HepG2 (cell line): Measurements from ENCODE around the gene CBLB. TPM values are rescaled to one million over a fixed set of nuclear protein-coding genes. Genes with fewer than 3 reads are reported as not detected.

Experiments used
- AKNA ChIP-seq: sonication (generic); formaldehyde crosslinking; IDR thresholded peaks from 2 replicates; pipeline ENCODE4 v1.4.0; 2020; ENCODE audit warnings: missing genetic modification reagents, borderline replicate concordance
- ELF4 ChIP-seq: sonication (generic); formaldehyde crosslinking; IDR thresholded peaks from 2 replicates; pipeline ENCODE4 v1.5.0; 2020; ENCODE audit warnings: missing genetic modification reagents, mild to moderate bottlenecking, moderate library complexity, borderline replicate concordance
- HMGXB4 ChIP-seq, 2 experiments: sonication (generic) in 1 of 2; formaldehyde crosslinking in 1 of 2; IDR thresholded peaks; 2 replicates each; pipeline versions ENCODE4 v1.4.0 to v1.6.1; 2018 to 2020; ENCODE audit warnings: missing genetic modification reagents in 2 of 2, borderline replicate concordance in 1 of 2, low read depth in 1 of 2, mild to moderate bottlenecking in 1 of 2, missing biosample characterization in 1 of 2
- HOMEZ ChIP-seq: IDR thresholded peaks from 2 replicates; pipeline ENCODE4 v1.6.1; 2016; ENCODE audit warnings: low read depth
- KMT2B ChIP-seq: IDR thresholded peaks from 2 replicates; pipeline ENCODE4 v1.6.1; 2016; ENCODE audit warnings: missing genetic modification reagents, missing compliant biosample characterization
- MTA1 ChIP-seq: sonication (generic); formaldehyde crosslinking; IDR thresholded peaks from 2 replicates; pipeline ENCODE4 v1.4.0; 2020; ENCODE audit warnings: missing genetic modification reagents, mild to moderate bottlenecking, borderline replicate concordance
- NFYB ChIP-seq: sonication (generic); formaldehyde crosslinking; IDR thresholded peaks from 2 replicates; pipeline ENCODE4 v1.4.0; 2020; ENCODE audit warnings: missing genetic modification reagents
- SKIL ChIP-seq: sonication (generic); formaldehyde crosslinking; IDR thresholded peaks from 2 replicates; pipeline ENCODE4 v1.8.0; 2022; ENCODE audit warnings: missing genetic modification reagents, mild to moderate bottlenecking, moderate library complexity, borderline replicate concordance
- SRSF4 ChIP-seq: fragments of 200-400 bp; formaldehyde crosslinking; IDR thresholded peaks from one replicate; pipeline ENCODE4 v1.6.1; 2018; ENCODE audit warnings: mild to moderate bottlenecking, low read depth, low read length, moderate library complexity; ENCODE audit not compliant: poor library complexity, severe bottlenecking
- ZGPAT ChIP-seq: IDR thresholded peaks from 2 replicates; pipeline ENCODE4 v1.6.1; 2016; ENCODE audit warnings: mild to moderate bottlenecking
- ZIK1 ChIP-seq: sonication (generic); formaldehyde crosslinking; IDR thresholded peaks from 2 replicates; pipeline ENCODE4 v1.5.0; 2020; ENCODE audit warnings: mild to moderate bottlenecking, low read depth, missing genetic modification reagents, borderline replicate concordance
- ZNF282 ChIP-seq: fragments of 450-650 bp; IDR thresholded peaks from 2 replicates; pipeline ENCODE4 v1.6.1; 2018; ENCODE audit not compliant: partially characterized antibody
- ZNF605 ChIP-seq: sonication (generic); formaldehyde crosslinking; IDR thresholded peaks from 2 replicates; pipeline ENCODE4 v1.8.0; 2022; ENCODE audit warnings: mild to moderate bottlenecking, missing genetic modification reagents
- polyA plus RNA-seq, 8 experiments: library from polyadenylated mRNA; depleted of rRNA in 3 of 8; stranded (reverse) in 7 of 8; unstranded in 1 of 8; fragments of >200 nt; fragmentation: Illumina TruSeq in 4 of 8; extraction: Trizol in 4 of 8; gene quantifications; 2 replicates each; pipeline versions ENCODE4 v1.2.1 to v1.2.3, GENCODE V29; 2011 to 2016; ENCODE audit warnings: low read depth in 4 of 8, missing spikeins in 1 of 8, mixed read lengths in 1 of 8; ENCODE audit not compliant: insufficient read depth in 1 of 8
- total RNA-seq, 5 experiments: library from RNA; depleted of rRNA; stranded (reverse); fragments of >200 nt; fragmentation: Illumina TruSeq; extraction: Trizol; gene quantifications; 2 replicates each; pipeline ENCODE4 v1.2.3, GENCODE V29; 2016; ENCODE audit warnings: low read depth in 1 of 5

CBLB gene
- total and polyA plus RNA-seq, 2 of the 13 experiments (the other 11 are each of a cell fraction or from before 2014, with no cell fraction given): 9.8 to 16.4 TPM

- TF ChIP-seq AKNA (CRISPR knock-in tag) (no peak), SKIL (no peak), ZGPAT (peak; percentile 42), SRSF4 (no peak), MTA1 (CRISPR knock-in tag) (no peak), ZIK1 (no peak), ZNF282 (no peak), HMGXB4 (CRISPR knock-in tag; IDR thresholded peaks at IDR 0.05; ENCODE audit: borderline replicate concordance in 1 of 2, low read depth in 1 of 2) (no peak), ZNF605 (CRISPR knock-in tag) (no peak), KMT2B (CRISPR knock-in tag) (no peak), ELF4 (no peak), HOMEZ (peak; percentile 83), NFYB (CRISPR knock-in tag) (no peak)
Observed at GRCh38 chr3:105866656-105867653, 1.9 kb downstream of the CBLB start (continued).
